H1 (cell line): Measurements from ENCODE around the gene YTHDC2. TPM values are rescaled to one million over a fixed set of nuclear protein-coding genes. Genes with fewer than 3 reads are reported as not detected.

Experiments used
- ATF3 ChIP-seq: IDR thresholded peaks from 2 replicates; pipeline ENCODE4 v1.6.1; 2011; ENCODE audit warnings: low read depth, mild to moderate bottlenecking, low read length; ENCODE audit not compliant: insufficient read depth
- CTBP2 ChIP-seq: IDR thresholded peaks from 2 replicates; pipeline ENCODE4 v1.7.0; 2011; ENCODE audit warnings: borderline replicate concordance, mild to moderate bottlenecking, moderate library complexity, mixed read lengths, low read length; ENCODE audit not compliant: insufficient read depth, insufficient read length
- polyA plus RNA-seq, 7 experiments: library from polyadenylated mRNA; depleted of rRNA in 3 of 7; stranded (reverse) in 5 of 7; unstranded in 2 of 7; fragments of >200 nt in 5 of 7; fragments of 200-250 nt in 2 of 7; gene quantifications; 1 replicate in 5 of 7; 2 replicates in 1 of 7; 4 replicates in 1 of 7; pipeline versions ENCODE4 v1.2.1 to v1.2.3, GENCODE V29; 2011 to 2013; ENCODE audit warnings: missing spikeins in 2 of 7, mixed read lengths in 2 of 7
- total RNA-seq: library from RNA; stranded (reverse); fragmentation: NEBNext Ultra II Directional; extraction: Animal tissue kit (Norgen Biotek cat#: 25700); gene quantifications from 2 replicates; pipeline ENCODE4 v1.2.1, GENCODE V29; 2021

Gene YTHDC2
- total and polyA plus RNA-seq, 2 of the 8 experiments (the other 6 are each of a cell fraction or from before 2014, with no cell fraction given), result 4.3 to 20.1 TPM

GRCh38 chr5:113519412-113519811 is 5.9 kb downstream of the YTHDC2 start (continued):
- TF ChIP-seq ATF3 (no peak), CTBP2 (no peak)
